NCI-H1694 (cell line): ENCODE results near the gene HSFX2.
A peak's percentile ranks its signal among the peaks of the same experiment; 100 is the strongest.
"Not testable (repeated sequence)": the region's sequence is repeated elsewhere in the genome, so short reads cannot be mapped to it uniquely, and the experiment has no call there.

Source experiments
- DNase-seq: peaks from one replicate; lab custom pipeline; 2025; lab: John Stamatoyannopoulos, UW

Gene HSFX2

GRCh38 chrX:149590993-149591392 is 4.1 kb downstream of the HSFX2 start:
- DNase-seq = not testable (repeated sequence)

- not testable (repeated sequence) for DNase-seq
Measured at GRCh38 chrX:149587359-149587758, 7.8 kb downstream of the HSFX2 start, which contains the start of gene MAGEA9B. MAGEA9B (minus strand) TSS chrX:149587459; CDS start chrX:149583179, 4,280 bp downstream.

GRCh38 chrX:149585631-149586030 is 9.5 kb downstream of the HSFX2 start:
- DNase-seq = not testable (repeated sequence)

DNA sequence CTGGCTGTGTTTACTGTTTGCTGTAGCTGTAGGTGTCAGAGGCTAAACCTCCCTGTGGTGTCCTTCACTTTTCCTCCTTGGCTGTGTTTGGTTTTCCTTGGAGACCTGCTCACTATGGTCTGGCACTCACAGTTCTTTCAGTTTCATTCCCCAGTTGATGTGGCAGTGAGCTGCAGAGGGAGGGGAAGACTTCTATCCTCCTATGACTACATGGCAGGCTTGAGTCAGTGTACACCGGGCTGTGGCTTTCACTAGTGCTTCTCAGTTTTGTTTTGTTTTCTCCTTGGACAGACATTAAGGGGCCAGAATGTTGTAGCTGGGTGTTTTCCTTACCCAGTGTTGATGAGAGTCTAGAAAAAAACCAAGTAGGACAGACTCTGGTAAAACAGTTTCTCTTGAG is 21.7 kb downstream of the HSFX2 start:
- DNase-seq = not testable (repeated sequence)

- no peak for DNase-seq
Measured at GRCh38 chrX:149572743-149573142, 22.4 kb downstream of the HSFX2 start.

- no peak for DNase-seq
Measured at GRCh38 chrX:149571770-149572169, 23.3 kb downstream of the HSFX2 start.

GRCh38 chrX:149570668-149571067 is 24.4 kb downstream of the HSFX2 start:
- DNase-seq = no peak

GRCh38 chrX:149569770-149570169 is 25.3 kb downstream of the HSFX2 start:
- DNase-seq = no peak

DNA sequence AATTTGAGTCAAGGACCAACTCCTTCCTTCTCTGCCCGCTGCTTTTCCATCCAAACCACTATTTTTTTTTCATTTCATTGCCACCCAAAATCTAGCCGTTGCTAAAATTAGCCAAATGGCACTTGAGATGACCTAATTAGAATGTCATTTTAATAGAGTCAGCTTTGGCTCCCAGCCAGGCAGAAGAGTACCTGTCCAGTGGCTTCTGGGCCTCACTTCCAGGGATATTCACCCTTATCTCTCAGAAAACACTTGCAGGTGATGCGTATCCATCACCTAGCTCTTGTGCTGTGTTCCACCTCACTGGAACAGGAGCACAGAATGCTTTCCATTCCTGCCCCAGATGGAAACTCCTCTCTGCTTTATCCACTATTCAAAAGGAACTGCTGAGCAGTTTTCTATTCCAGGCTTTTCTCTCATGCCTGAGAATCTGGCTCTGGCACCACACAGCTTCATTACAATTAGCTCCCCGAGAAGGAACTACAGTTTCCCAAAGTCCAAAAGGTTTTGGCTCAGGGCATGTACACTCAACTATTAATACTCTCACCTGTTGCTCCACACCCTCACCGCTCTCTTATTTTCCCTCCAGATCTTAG is 26.3 kb downstream of the HSFX2 start:
- no peak for DNase-seq

DNA sequence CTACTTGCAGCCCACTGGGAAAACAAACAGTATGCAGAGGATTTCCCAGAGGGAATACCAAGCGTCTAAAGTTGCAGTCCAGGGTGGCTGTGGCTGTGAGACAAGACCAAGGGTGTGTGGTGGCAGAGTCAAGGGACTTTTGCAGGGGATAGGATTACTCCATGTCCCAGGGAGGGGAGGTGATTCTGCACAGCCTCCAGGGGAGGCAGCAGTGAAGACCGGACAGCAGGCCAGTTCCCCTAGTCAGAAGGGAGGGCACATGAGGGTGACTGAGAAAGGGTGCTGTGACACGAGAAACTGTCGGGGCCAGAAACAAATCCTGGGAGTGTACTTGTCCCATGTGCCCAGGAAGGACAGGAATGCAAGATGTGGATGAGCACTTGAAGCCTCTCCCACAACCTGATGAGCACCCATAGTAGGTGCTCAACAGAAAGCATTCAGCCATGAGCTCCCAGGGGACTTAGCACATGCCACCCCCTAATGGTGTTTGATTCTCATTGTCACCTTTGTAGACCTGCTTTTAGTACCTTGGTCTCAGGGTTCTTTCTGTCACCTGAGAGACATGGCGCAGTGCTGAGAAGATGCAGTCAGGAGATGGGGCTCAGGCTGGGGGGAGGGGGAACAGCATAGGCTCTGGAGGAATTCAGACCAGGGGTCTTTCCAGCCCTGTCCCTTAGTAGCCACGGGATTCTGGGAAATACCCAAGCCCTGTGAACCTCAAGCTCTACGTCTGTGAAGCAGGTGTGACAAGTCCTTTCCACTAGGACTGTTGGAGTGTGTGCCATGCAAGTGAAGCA is 27.3 kb downstream of the HSFX2 start:
- no peak for DNase-seq

GRCh38 chrX:149563359-149563758 is 31.8 kb downstream of the HSFX2 start:
- no peak for DNase-seq

- not testable (repeated sequence) for DNase-seq
Measured at GRCh38 chrX:149555251-149555650, 39.9 kb downstream of the HSFX2 start.

- not testable (repeated sequence) for DNase-seq
Measured at GRCh38 chrX:149551939-149552248, 43.2 kb downstream of the HSFX2 start.

DNA sequence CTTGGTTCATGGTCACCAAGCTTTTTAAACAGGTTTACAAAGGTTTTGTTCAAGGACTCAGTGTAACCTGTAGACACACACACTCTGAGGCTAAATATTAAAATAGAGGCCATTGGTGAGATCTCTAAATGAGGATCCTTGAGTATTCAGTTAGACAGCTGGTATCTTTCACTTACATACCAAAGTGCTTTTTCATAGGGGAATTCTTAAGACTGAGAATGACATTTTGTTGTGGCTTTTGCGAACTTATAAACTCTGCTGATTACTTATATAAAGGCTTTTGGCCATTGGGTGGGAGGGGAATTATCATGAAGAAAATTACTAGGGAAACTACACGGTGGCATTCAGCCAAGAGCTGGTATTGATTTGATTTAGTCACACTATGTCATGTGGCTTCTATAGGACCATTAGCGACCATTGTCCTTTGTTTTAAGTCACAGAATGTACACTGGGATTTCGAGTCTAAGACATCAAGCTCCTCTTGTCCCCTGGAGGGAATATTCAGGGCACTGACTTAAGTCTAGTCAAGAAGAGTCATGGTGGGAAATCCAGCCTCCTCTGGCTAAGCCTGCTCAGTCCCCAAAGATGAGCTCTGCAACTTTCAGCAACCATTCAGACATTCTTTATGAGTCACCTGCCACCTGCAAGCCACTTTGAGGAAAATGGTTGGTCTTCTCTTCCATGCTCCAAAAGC is 43.7 kb downstream of the HSFX2 start:
- not testable (repeated sequence) for DNase-seq

DNA sequence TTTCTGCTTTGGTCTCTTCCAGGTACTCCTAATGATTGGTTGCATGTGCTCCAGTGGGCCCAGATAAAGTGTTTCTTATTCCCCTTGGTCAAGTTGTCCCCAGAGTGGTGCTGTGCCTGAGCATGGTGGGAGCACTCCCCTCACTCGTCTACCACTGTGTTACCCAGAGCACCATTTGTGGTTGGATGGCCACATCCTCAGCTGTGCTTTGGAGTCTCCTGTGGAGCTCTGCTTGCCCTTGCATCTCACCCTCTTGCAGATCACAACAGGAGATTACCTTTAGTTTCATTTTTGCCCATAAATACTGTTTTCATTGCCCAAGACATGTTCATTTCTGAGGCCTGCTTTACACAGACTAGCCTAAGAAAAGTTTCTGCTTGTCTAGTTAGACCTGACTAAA is 44.7 kb downstream of the HSFX2 start:
- not testable (repeated sequence) for DNase-seq

DNA sequence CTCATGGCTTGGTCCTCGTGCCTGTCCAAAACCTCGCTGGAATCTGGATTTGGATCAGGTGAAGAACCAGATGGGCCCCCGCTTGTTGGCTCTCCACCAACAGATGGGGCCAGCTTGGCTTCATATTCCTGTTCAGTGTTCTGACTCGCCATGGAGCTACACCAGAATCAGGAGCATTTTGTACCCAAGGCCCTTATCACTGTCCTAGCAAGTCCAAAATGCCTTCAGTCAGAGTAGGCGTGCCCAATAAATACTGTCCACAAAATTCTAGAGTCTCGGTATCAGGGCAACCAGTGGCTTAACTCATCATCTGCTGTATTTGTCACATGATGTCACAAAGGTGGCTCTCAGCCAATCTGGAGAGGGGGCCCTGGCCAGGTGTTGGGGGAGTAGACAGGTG is 45.4 kb downstream of the HSFX2 start, which contains the start of gene HSFX3:
HSFX3 (minus strand) TSS at position 224 of the 400 bp plus-strand sequence; CDS start at position 152, 72 bp downstream.
- DNase-seq = not testable (repeated sequence)

DNA sequence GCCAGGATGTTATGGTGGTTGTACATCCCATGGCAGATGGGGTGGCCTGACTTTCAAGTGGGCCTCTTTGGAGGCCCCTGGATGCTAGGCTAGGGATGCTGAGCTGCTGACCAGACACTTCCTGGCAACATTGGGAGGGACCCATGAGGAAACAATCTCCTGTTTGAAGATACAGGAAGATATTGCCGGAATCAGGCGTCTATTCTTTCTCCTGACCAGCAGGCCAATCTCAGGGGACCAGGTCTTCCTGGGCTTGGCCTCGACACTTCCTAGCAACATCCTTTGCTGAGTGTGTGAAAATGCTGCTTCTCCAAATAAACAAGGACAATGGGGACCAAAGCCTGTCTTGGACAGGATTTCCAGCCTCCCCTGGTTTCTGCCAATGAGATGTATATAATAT is 47.3 kb downstream of the HSFX2 start:
- not testable (repeated sequence) for DNase-seq

- DNase-seq = not testable (repeated sequence)
Measured at GRCh38 chrX:149546962-149547361, 48.2 kb downstream of the HSFX2 start.

DNA sequence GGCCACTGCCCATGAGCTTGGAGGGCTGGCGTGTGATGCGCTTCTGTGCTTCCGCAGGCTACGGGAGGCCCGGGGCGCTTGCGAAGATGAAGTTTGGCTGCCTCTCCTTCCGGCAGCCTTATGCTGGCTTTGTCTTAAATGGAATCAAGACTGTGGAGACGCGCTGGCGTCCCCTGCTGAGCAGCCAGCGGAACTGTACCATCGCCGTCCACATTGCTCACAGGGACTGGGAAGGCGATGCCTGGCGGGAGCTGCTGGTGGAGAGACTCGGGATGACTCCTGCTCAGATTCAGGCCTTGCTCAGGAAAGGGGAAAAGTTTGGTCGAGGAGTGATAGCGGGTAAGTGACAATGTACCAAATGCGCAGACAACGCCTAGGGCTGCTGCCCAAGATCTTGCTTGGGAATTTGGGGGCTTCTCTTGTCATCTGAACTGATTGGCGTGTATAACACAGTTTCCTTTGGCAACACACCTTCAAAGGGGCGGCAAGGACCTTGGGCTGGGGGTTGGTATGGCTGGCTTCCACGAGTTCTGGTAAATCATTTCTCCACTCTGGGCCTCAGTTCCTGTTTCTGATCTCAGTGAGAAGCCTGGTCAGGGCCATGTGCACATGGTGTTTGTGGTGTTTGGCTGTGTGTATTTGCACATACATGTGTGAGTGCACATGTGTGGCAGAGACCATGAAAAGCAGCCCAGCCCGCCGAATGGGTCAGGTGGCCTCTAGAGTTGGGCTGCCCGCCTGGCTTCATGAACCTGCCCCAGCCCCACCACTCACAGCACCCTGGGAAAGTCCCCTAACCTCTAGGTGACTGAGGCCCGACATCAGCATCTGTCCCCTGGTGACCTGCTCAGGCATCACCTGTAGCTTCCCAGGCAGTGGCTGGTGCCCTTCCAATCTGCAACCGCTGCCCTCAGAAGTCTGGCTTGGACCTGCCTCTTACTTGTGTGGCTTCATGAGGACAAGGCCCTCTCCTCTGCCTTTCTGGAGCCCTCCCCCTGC is 49.3 kb downstream of the HSFX2 start:
- DNase-seq = peak; percentile 33
